Measurements from ENCODE around the gene GMDS.
"Not testable (repeated sequence)": the region's sequence is repeated elsewhere in the genome, so short reads cannot be mapped to it uniquely, and the experiment has no call there.

GMDS gene

GRCh38 chr6:1858196-1858595 lies 387.2 kb downstream of the GMDS start:
- DNase-seq (ENCODE audit: low spot score) = no peak

GRCh38 chr6:1856381-1856780 lies 389.0 kb downstream of the GMDS start:
- DNase-seq (ENCODE audit: low spot score) = peak; percentile 28

- no peak for DNase-seq (ENCODE audit: low spot score)
Observed at GRCh38 chr6:1855890-1856289, 389.5 kb downstream of the GMDS start.

- no peak for DNase-seq (ENCODE audit: low spot score)
Observed at GRCh38 chr6:1854296-1854695, 391.1 kb downstream of the GMDS start.

GRCh38 chr6:1853761-1854160 lies 391.6 kb downstream of the GMDS start:
- no peak for DNase-seq (ENCODE audit: low spot score)

GRCh38 chr6:1851681-1852456 lies 393.5 kb downstream of the GMDS start:
- no peak for DNase-seq (ENCODE audit: low spot score)

GRCh38 chr6:1850840-1851157 lies 394.6 kb downstream of the GMDS start:
- DNase-seq (ENCODE audit: low spot score) = no peak

GRCh38 chr6:1850121-1850839 lies 395.1 kb downstream of the GMDS start:
- DNase-seq (ENCODE audit: low spot score) = peak; percentile 13

GRCh38 chr6:1849691-1850090 lies 395.7 kb downstream of the GMDS start:
- no peak for DNase-seq (ENCODE audit: low spot score)

GRCh38 chr6:1848752-1849151 lies 396.7 kb downstream of the GMDS start:
- DNase-seq (ENCODE audit: low spot score) = no peak

GRCh38 chr6:1846611-1847010 lies 398.8 kb downstream of the GMDS start:
- DNase-seq (ENCODE audit: low spot score) = no peak

GRCh38 chr6:1845543-1845942 lies 399.9 kb downstream of the GMDS start:
- DNase-seq (ENCODE audit: low spot score) = not testable (repeated sequence)

- no peak for DNase-seq (ENCODE audit: low spot score)
Observed at GRCh38 chr6:1842334-1842733, 403.1 kb downstream of the GMDS start.

GRCh38 chr6:1841136-1841535 lies 404.3 kb downstream of the GMDS start:
- DNase-seq (ENCODE audit: low spot score) = no peak

GRCh38 chr6:1840491-1841121 lies 404.8 kb downstream of the GMDS start:
- DNase-seq (ENCODE audit: low spot score) = no peak

GRCh38 chr6:1839361-1839760 lies 406.0 kb downstream of the GMDS start:
- DNase-seq (ENCODE audit: low spot score) = no peak

- no peak for DNase-seq (ENCODE audit: low spot score)
Observed at GRCh38 chr6:1838604-1839213, 406.7 kb downstream of the GMDS start.

GRCh38 chr6:1837826-1838225 lies 407.6 kb downstream of the GMDS start:
- DNase-seq (ENCODE audit: low spot score) = no peak

GRCh38 chr6:1836690-1837089 lies 408.7 kb downstream of the GMDS start:
- no peak for DNase-seq (ENCODE audit: low spot score)

- no peak for DNase-seq (ENCODE audit: low spot score)
Observed at GRCh38 chr6:1834646-1835516, 410.5 kb downstream of the GMDS start.

GRCh38 chr6:1834207-1834606 lies 411.2 kb downstream of the GMDS start:
- no peak for DNase-seq (ENCODE audit: low spot score)

Data from Ammon's horn (tissue), 1 donor.